Dendritic cell treated with granulocyte-macrophage colony-stimulating factor and Interleukin-4, amounts not matched to agents 40 ng/mL and 50 ng/mL, for 4 days (primary cell): ENCODE data around the gene ATP6AP1.
A peak's percentile ranks its signal among the peaks of the same experiment; 100 is the strongest.
"Not testable (repeated sequence)": the region's sequence is repeated elsewhere in the genome, so short reads cannot be mapped to it uniquely, and the experiment has no call there.

Experiments
- H3K27ac Mint-ChIP-seq: one replicate; pipeline ENCODE4 v1.8.0; 2022; ENCODE audit warnings: mild to moderate bottlenecking, mixed read lengths
- H3K27me3 Mint-ChIP-seq: one replicate; pipeline ENCODE4 v1.8.0; 2022; ENCODE audit warnings: mild to moderate bottlenecking, mixed read lengths
- H3K36me3 Mint-ChIP-seq: one replicate; pipeline ENCODE4 v1.8.0; 2022; ENCODE audit warnings: low read depth, mixed read lengths
- H3K4me1 Mint-ChIP-seq: one replicate; pipeline ENCODE4 v1.8.0; 2022; ENCODE audit warnings: low read depth, mixed read lengths
- H3K4me3 Mint-ChIP-seq: one replicate; pipeline ENCODE4 v1.8.0; 2022; ENCODE audit warnings: mild to moderate bottlenecking, moderate library complexity, mixed read lengths
- H3K9me3 Mint-ChIP-seq: one replicate; pipeline ENCODE4 v1.8.0; 2022; ENCODE audit warnings: mixed read lengths
- intact Hi-C: fragments of 100-400 bp; cut with micrococcal nuclease; formaldehyde crosslinking; loops from one replicate; pipeline ENCODE4 v1.15.0; 2022

ATP6AP1 gene, protein sequence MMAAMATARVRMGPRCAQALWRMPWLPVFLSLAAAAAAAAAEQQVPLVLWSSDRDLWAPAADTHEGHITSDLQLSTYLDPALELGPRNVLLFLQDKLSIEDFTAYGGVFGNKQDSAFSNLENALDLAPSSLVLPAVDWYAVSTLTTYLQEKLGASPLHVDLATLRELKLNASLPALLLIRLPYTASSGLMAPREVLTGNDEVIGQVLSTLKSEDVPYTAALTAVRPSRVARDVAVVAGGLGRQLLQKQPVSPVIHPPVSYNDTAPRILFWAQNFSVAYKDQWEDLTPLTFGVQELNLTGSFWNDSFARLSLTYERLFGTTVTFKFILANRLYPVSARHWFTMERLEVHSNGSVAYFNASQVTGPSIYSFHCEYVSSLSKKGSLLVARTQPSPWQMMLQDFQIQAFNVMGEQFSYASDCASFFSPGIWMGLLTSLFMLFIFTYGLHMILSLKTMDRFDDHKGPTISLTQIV

DNA sequence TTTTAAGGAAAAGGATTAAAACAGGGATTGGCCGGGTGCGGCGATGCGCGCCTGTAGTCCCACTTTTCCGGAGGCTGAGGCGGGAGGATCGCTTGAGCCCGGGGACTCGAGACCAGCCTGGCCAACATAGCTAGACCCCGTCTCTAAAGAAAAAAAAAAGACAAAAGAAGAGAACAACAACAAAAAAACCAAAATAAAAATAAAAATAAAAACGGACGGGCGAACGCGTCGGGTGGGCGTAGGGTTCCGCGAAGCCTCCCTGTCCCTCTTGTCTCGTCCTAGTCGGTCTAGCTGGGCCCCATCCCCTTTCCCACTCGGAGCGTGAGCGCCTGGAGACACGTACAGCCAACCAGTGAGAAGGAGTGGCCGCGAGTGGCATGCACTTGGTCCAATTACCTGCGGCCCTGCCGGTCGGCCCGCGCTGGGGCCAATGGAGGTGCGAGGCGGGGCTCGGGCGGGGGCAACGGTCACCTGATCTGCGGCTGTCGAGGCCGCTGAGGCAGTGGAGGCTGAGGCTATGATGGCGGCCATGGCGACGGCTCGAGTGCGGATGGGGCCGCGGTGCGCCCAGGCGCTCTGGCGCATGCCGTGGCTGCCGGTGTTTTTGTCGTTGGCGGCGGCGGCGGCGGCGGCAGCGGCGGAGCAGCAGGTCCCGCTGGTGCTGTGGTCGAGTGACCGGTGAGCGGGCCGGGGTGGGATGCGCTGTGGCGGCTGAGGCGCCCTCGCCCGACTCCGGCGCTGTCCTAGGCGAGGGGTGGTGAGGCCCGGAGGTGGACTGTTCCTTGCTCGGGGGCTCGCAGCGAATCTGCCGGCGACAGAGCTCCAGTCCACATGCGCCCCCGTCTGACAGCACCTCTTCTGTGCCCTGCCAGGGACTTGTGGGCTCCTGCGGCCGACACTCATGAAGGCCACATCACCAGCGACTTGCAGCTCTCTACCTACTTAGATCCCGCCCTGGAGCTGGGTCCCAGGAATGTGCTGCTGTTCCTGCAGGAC, at the start of gene ATP6AP1:
Gene ATP6AP1 (plus strand): TSS at position 502 of the 996 bp plus-strand sequence. CDS start 16 bp downstream, at position 518.
- Mint-ChIP-seq H3K27ac (peak within 1 kb of the TSS; percentile 89), H3K27me3 (no peaks in the 10 kb centered on the region), H3K9me3 (no peaks in the 10 kb centered on the region), H3K4me3 (peak within 1 kb of the TSS; percentile 81), H3K4me1 (peaks cover 41% of the 10 kb centered on the region), H3K36me3 (peaks cover 44% of the 10 kb centered on the region)
- intact Hi-C loops: no loop called here

DNA sequence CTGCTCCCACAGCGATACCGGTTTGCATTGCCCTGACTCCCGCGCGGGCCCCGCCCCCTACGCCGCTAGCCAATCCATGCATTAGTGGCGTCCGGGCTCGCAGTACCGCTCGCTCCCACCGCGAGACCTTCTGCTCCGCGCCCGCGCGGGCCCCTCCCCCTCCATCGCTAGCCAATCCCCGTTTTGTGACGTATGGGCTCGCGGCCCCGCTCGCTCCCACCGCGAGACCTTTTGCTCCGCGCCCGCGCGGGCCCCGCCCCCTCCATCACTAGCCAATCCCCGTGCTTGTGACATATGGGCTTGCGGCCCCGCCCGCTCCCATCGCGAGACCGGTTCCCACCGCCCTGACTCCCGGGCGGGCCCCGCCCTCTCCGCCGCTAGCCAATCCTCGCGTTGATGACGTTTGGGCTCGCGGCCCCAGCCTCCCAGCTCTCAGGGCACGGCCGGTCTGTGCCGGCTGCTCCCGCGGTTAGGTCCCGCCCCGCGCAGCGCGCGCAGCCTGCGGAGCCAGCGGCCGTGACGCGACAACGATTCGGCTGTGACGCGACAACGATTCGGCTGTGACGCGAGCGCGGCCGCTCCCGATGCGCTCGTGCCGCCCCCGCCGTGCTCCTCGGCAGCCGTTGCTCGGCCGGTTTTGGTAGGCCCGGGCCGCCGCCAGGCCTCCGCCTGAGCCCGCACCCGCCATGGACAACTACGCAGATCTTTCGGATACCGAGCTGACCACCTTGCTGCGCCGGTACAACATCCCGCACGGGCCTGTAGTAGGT, 49.5 kb upstream of the ATP6AP1 start, which contains the start of gene EMD:
Gene EMD (plus strand): TSS at position 497 of the 770 bp plus-strand sequence. CDS start 190 bp downstream, at position 687.
- H3K4me1 Mint-ChIP-seq: peaks cover 45% of the 10 kb centered on the region
- peak within 1 kb of the TSS; percentile 83 for H3K4me3 Mint-ChIP-seq
- intact Hi-C loops: no loop called here
- no peaks in the 10 kb centered on the region for H3K27me3 Mint-ChIP-seq
- peaks cover 22% of the 10 kb centered on the region for H3K36me3 Mint-ChIP-seq
- peak within 1 kb of the TSS; percentile 93 for H3K27ac Mint-ChIP-seq
- H3K9me3 Mint-ChIP-seq: no peaks in the 10 kb centered on the region

DNA sequence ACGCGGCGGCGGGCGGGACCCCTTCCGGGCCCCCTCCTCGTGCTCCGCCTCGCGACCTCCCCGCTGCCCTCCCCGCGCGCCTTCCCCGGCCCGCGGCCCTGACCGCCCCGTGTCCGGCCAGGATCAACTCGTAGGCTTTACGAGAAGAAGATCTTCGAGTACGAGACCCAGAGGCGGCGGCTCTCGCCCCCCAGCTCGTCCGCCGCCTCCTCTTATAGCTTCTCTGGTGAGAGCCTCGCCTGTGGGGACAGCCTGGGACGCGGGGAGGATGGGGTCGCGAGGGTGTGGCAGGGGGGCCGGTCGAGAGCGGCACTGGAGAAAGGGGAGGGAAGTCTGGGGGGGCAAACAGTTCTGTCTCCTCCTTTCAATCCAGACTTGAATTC, 48.9 kb upstream of the ATP6AP1 start:
- H3K4me3 Mint-ChIP-seq: peak overlapping the region; percentile 82
- intact Hi-C loops: no loop called here
- H3K4me1 Mint-ChIP-seq: peaks cover 48% of the 10 kb centered on the region
- no peaks in the 10 kb centered on the region for H3K27me3 Mint-ChIP-seq
- peak overlapping the region; percentile 93 for H3K27ac Mint-ChIP-seq
- peaks cover 22% of the 10 kb centered on the region for H3K36me3 Mint-ChIP-seq
- no peaks in the 10 kb centered on the region for H3K9me3 Mint-ChIP-seq

DNA sequence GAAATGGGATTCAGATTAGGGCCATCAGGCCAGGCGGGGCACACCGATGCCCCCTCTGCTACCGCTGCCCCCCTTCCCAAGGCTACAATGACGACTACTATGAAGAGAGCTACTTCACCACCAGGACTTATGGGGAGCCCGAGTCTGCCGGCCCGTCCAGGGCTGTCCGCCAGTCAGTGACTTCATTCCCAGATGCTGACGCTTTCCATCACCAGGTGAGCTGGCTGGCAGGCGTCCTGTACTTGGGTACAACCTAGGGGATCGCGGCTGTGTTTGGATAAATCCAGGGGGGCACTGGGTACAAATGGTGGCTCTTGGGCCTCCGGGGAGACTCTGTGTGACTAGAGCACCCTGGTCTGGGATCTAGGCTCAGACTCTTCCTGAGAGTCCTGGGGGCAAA, 48.3 kb upstream of the ATP6AP1 start:
- Mint-ChIP-seq H3K9me3 (no peaks in the 10 kb centered on the region), H3K4me3 (peak overlapping the region; percentile 82), H3K4me1 (peaks cover 50% of the 10 kb centered on the region), H3K36me3 (peaks cover 22% of the 10 kb centered on the region), H3K27ac (peak overlapping the region; percentile 93), H3K27me3 (no peaks in the 10 kb centered on the region)
- intact Hi-C loops: no loop called here

DNA sequence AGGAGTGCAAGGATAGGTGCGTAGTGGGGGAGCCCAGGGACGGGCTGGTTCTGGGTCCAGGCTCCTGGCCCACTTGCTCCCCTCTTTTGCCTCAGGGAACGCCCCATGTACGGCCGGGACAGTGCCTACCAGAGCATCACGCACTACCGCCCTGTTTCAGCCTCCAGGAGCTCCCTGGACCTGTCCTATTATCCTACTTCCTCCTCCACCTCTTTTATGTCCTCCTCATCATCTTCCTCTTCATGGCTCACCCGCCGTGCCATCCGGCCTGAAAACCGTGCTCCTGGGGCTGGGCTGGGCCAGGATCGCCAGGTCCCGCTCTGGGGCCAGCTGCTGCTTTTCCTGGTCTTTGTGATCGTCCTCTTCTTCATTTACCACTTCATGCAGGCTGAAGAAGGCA, 47.7 kb upstream of the ATP6AP1 start:
- Mint-ChIP-seq H3K36me3 (peaks cover 22% of the 10 kb centered on the region), H3K4me3 (peak overlapping the region; percentile 82), H3K27ac (peak overlapping the region; percentile 93), H3K27me3 (no peaks in the 10 kb centered on the region), H3K4me1 (peaks cover 50% of the 10 kb centered on the region), H3K9me3 (no peaks in the 10 kb centered on the region)
- intact Hi-C loops: no loop called here

DNA sequence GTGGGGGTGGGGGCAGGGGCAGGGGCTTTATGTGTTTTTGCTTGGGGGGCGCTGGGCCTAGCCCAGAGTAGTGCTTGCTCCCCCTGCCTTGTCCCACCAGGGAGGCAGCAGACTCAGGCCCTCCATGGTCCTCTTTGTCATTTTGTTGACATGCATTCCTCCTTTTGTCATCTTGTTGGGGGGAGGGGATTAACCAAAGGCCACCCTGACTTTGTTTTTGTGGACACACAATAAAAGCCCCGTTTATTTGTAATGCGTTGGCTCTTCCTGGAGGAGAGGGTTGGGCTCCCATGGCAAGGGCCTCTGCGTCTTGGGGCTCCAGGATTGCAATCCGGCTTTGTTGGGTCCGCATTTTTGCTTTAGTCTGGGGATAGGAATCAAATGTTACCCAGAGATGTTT, 47.2 kb upstream of the ATP6AP1 start:
- Mint-ChIP-seq H3K4me3 (no peak overlapping the region), H3K27ac (peak overlapping the region; percentile 93), H3K27me3 (no peaks in the 10 kb centered on the region), H3K9me3 (no peaks in the 10 kb centered on the region), H3K4me1 (peaks cover 49% of the 10 kb centered on the region), H3K36me3 (peaks cover 22% of the 10 kb centered on the region)
- intact Hi-C loops: no loop called here

DNA sequence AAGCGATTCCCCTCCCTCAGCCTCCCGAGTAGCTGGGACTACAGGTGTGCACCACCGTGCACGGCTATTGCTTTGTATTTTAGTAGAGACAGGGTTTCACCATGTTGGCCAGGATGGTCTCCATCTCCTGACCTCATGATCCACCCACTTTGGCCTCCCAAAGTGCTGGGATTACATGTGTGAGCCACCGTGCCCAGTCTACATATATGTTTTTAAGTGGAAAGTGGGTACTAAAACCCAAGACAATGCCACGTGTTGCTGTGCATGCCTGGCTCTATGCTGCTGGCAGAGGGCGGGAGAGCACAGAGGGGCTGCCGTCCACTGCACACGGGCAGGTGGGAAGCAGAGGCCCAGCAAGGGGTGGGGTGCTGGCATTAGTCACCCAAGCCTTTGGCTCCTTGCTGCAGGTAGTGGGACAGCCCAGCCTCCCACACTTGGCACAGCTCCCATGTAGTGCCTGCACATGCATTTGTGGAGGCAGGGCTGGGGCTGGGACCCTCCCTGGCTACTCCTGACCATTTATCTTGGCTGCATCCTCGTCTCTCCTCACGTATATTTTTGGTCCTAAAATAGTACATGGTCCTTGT, 45.9 kb upstream of the ATP6AP1 start:
- Mint-ChIP-seq H3K36me3 (peaks cover 22% of the 10 kb centered on the region), H3K27me3 (no peaks in the 10 kb centered on the region), H3K4me1 (peaks cover 37% of the 10 kb centered on the region), H3K27ac (no peak overlapping the region), H3K9me3 (no peaks in the 10 kb centered on the region), H3K4me3 (no peak overlapping the region)
- intact Hi-C loops: no loop called here

DNA sequence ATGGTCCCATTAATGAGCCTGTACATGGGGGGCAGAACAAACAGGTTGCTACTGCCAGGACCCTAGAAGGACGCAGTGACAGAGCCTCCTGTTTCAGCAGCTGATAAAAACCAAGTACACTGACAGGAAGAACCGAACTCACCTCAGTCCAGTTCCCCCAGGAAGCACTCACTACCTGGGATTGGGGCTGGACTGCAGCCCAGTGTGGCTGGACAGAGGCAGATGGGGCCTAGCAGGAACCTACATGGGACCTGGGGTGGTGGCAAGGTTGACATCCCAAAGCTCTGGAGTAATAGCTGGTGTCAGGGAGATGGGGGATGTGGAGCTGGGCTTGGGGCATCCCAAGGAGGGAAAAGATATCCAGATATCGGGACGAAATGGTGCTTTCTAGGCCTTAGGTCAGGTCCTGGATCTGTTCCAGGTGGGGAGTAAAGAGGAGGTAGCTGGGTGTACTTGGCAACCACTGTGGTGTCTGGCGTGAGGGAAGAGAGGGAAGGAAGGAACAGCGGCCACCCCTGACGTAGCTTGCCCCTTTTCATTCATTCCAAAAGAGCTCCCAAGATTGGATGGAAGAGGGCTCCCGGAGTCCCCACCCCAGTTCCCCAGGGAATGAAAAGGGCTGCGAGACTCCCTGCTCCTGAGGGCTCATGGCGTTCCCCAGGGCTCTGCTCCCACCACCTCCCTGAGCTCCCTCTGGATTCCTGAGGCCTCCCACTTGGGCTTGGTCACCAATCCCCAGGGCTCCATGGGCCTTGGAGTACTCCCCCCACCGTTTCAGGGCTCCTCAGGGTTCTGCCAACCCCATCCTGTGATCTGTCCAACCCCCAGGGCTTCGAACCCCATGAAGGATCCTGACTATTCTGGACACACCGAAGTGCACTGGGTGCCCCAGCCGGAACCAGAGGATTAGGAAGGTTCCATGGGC, 44.9 kb upstream of the ATP6AP1 start:
- Mint-ChIP-seq H3K4me1 (peaks cover 32% of the 10 kb centered on the region), H3K9me3 (no peaks in the 10 kb centered on the region), H3K36me3 (peaks cover 22% of the 10 kb centered on the region), H3K27me3 (no peaks in the 10 kb centered on the region), H3K27ac (peak overlapping the region; percentile 59), H3K4me3 (no peak overlapping the region)
- intact Hi-C loops: no loop called here

DNA sequence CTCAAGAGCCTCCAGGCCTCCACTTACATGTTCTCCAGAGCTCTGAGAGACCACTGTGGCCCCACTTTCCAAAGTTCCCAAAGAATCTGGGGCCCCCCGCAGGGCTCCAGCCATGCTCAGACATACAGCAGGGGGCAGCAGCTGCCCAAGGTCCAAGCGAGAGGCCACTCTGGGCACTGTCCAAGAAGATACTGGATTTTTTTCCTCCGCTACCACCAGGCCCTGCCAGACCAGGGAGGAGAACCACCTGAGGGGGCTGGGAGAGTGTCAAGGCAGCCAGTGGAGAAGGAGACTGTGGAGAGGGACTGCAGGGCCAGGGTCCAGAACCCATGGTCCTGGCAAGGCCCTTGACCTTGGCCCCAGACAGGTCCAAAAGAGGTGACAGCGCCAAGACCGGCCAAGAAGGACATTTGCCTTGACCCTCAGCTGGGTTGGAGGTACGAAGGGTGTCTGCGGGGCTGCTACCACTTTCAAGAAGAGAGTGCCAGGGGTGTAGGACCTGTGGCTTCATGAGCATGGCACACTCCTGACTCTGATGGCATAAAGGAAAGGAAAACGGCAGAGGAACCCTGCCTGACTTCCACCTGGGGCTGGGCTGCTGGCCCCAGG, 44.1 kb upstream of the ATP6AP1 start:
- H3K27ac Mint-ChIP-seq: peak overlapping the region; percentile 59
- H3K4me3 Mint-ChIP-seq: peak overlapping the region; percentile 17
- H3K4me1 Mint-ChIP-seq: peaks cover 32% of the 10 kb centered on the region
- no peaks in the 10 kb centered on the region for H3K27me3 Mint-ChIP-seq
- H3K9me3 Mint-ChIP-seq: no peaks in the 10 kb centered on the region
- H3K36me3 Mint-ChIP-seq: peaks cover 18% of the 10 kb centered on the region
- intact Hi-C loops: no loop called here

DNA sequence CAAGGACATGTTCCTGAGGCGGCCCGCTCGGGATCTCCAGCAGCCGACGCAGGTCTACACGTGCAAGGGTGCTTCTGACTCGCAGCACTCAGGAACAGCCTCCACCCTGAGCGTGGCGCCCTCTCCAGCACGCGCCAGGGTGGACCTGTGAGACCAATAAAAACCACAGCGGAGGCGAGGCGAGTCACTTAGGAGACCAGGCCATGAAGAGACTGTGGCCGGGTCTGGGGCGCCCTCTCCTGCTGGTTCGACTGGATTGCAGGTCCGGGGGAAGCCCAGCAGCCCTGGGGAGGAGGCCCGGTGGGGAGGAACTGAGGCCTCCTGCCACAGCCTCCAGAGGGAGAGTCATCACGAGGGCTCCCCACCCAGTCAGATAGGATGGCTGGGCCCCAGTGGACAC, 40.4 kb upstream of the ATP6AP1 start:
- H3K36me3 Mint-ChIP-seq, H3K27ac Mint-ChIP-seq, intact Hi-C loops, H3K27me3 Mint-ChIP-seq, H3K9me3 Mint-ChIP-seq, H3K4me3 Mint-ChIP-seq: not testable (repeated sequence)
- H3K4me1 Mint-ChIP-seq: peaks cover 17% of the 10 kb centered on the region

DNA sequence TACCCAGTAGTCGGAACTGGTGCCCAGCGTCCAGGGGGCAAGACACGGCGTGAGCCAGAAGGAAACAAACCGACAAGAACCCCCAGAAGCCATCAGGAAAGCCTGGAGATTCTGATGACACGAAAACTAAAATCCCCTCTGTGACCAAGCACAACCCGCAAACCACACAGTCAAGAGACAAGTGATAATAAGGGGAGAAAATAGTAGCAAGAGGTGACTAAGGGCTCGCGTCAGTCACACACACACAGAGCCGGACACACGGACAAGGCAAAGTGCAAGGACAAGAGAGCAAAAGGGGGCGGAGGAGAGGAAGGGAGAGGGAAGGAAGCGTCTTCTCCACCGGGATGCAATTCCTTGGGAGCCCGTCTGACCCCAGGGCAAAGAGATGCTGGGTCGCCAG, 39.8 kb upstream of the ATP6AP1 start:
- H3K27me3 Mint-ChIP-seq, H3K4me3 Mint-ChIP-seq, H3K36me3 Mint-ChIP-seq, H3K9me3 Mint-ChIP-seq, intact Hi-C loops, H3K27ac Mint-ChIP-seq: not testable (repeated sequence)
- H3K4me1 Mint-ChIP-seq: peaks cover 11% of the 10 kb centered on the region
